Panc1 (cell line): ENCODE measurements around the gene ABCC4. TPM values are rescaled to one million over a fixed set of nuclear protein-coding genes. Genes with fewer than 3 reads are reported as not detected.

Experiments
- ATAC-seq: fragments of 200-7000 bp; cut with Tn5 transposase; 2 replicates; pipeline ENCODE4 v1.9.1; 2020; ENCODE audit warnings: mild to moderate bottlenecking, moderate library complexity
- BruUV-seq: library from RNA; stranded (reverse); fragments of 400-500 nt; replicated peaks from 2 replicates; lab custom pipeline; 2021; lab: Mats Ljungman, UMichigan
- CTCF ChIA-PET: fragments of 300-600 bp; sonication (Branson Sonifier 250); formaldehyde crosslinking; loops from one replicate; lab custom pipeline; 2022; ENCODE audit warnings: antibody characterized with exemption; lab: Charles Lee
- POLR2A ChIA-PET: fragments of 300-600 bp; sonication (Branson Sonifier 250); formaldehyde crosslinking; loops from one replicate; lab custom pipeline; 2022; ENCODE audit warnings: antibody characterized with exemption; lab: Charles Lee
- DNase-seq: peaks from one replicate; pipeline ENCODE4 v3.0.0-alpha.2; 2010; ENCODE audit warnings: low read depth, low spot score
- H3K27ac ChIP-seq: 2 replicates; pipeline ENCODE4 v1.5.1; 2011; ENCODE audit warnings: mild to moderate bottlenecking, low read length, inconsistent platforms
- H3K27me3 ChIP-seq: fragments of 200-500 bp; sonication (Bioruptor generic); 2 replicates; pipeline ENCODE4 v1.6.0; 2014; ENCODE audit warnings: low read length, inconsistent platforms; ENCODE audit not compliant: control insufficient read depth, insufficient read depth
- H3K36me3 ChIP-seq: fragments of 200-500 bp; sonication (Bioruptor generic); 2 replicates; pipeline ENCODE4 v1.5.1; 2014; ENCODE audit warnings: inconsistent platforms, mild to moderate bottlenecking, low read length, moderate library complexity; ENCODE audit not compliant: control insufficient read depth, insufficient read depth
- H3K4me1 ChIP-seq: 2 replicates; pipeline ENCODE4 v1.5.1; 2011; ENCODE audit warnings: inconsistent platforms, mild to moderate bottlenecking, low read length, moderate library complexity; ENCODE audit not compliant: control insufficient read depth, insufficient read depth
- H3K4me3 ChIP-seq, 2 experiments: 2 replicates each; pipeline ENCODE4 v1.5.1; 2011 to 2012; ENCODE audit warnings: low read depth in 2 of 2, low read length in 2 of 2, mild to moderate bottlenecking in 2 of 2, inconsistent platforms in 1 of 2, moderate library complexity in 1 of 2
- H3K9me3 ChIP-seq: fragments of 200-500 bp; sonication (Bioruptor generic); 2 replicates; pipeline ENCODE4 v1.5.1; 2014; ENCODE audit warnings: low read depth, mild to moderate bottlenecking, inconsistent platforms, low read length, moderate library complexity; ENCODE audit not compliant: control insufficient read depth, insufficient read depth
- CTCF ChIP-seq: fragments of 450-650 bp; IDR thresholded peaks from 2 replicates; pipeline ENCODE4 v1.5.1; 2017; ENCODE audit warnings: mild to moderate bottlenecking
- POLR2AphosphoS5 ChIP-seq: IDR thresholded peaks from 2 replicates; pipeline ENCODE4 v1.6.1; 2012; ENCODE audit warnings: mild to moderate bottlenecking, low read depth, low read length, moderate library complexity
- REST ChIP-seq, 2 experiments: IDR thresholded peaks; 2 replicates each; pipeline ENCODE4 v1.6.1; 2011 to 2012; ENCODE audit warnings: low read depth in 2 of 2, control low read depth in 1 of 2, low read length in 1 of 2, mild to moderate bottlenecking in 1 of 2, moderate library complexity in 1 of 2; ENCODE audit not compliant: insufficient read depth in 1 of 2
- SIN3A ChIP-seq: IDR thresholded peaks from 2 replicates; pipeline ENCODE4 v1.6.1; 2012; ENCODE audit warnings: low read depth, mild to moderate bottlenecking, low read length, moderate library complexity, borderline replicate concordance; ENCODE audit not compliant: insufficient read depth
- TCF7L2 ChIP-seq: IDR thresholded peaks from 2 replicates; pipeline ENCODE4 v1.6.1; 2011; ENCODE audit warnings: mild to moderate bottlenecking, low read depth, low read length, inconsistent platforms
- in situ Hi-C: cut with HindIII; loops from 2 replicates; pipeline ENCODE4 v1.10.0; 2016; ENCODE audit warnings: low sequenced_read_pairs, low pct_unique_long_range_greater_than_20kb
- intact Hi-C: fragments of 100-400 bp; cut with micrococcal nuclease; formaldehyde crosslinking; loops from one replicate; pipeline ENCODE4 v1.10.0; 2022; ENCODE audit not compliant: unreplicated experiment
- total RNA-seq: library from RNA; stranded (reverse); gene quantifications from one replicate; pipeline ENCODE4 v1.2.1, GENCODE V29; 2021; ENCODE audit not compliant: unreplicated experiment

ABCC4 gene
- total RNA-seq, 1 experiment from 2014 or later, result 69.3 TPM

- TF ChIP-seq SIN3A (no peak), REST (IDR thresholded peaks at IDR 0.05; ENCODE audit: insufficient read depth in 1 of 2, low read depth in 2 of 2, low read length in 1 of 2) (no peak), CTCF (no peak; the same call in 1 of the 2 replicates), TCF7L2 (no peak), POLR2AphosphoS5 (no peak)
- DNase-seq (no peak), ATAC-seq (no peak)
- ChIA-PET CTCF (interaction anchor here (0.5 kb wide), 2 partner anchors 30 to 264 kb away, joined by 4 read pairs; no protein-coding TSS in a partner anchor), POLR2A (no interaction called here)
- Histone ChIP-seq H3K27me3 (no peaks in the 10 kb centered on the region), H3K4me3 (no peak overlapping the region), H3K4me1 (no peaks in the 10 kb centered on the region), H3K9me3 (peaks cover 5% of the 10 kb centered on the region; the same call in 1 of the 2 replicates), H3K36me3 (no peaks in the 10 kb centered on the region), H3K27ac (no peak overlapping the region)
- in situ Hi-C loops (no loop called here), intact Hi-C loops (no loop called here)
- BruUV-seq, result no TSS peak
Observed at GRCh38 chr13:94988654-94989053, 312.6 kb downstream of the ABCC4 start.

- Histone ChIP-seq H3K9me3 (peaks cover 5% of the 10 kb centered on the region; the same call in 1 of the 2 replicates), H3K36me3 (no peaks in the 10 kb centered on the region), H3K27ac (no peak overlapping the region), H3K4me3 (no peak overlapping the region), H3K4me1 (no peaks in the 10 kb centered on the region), H3K27me3 (no peaks in the 10 kb centered on the region)
- intact Hi-C loops, result no loop called here
- CTCF ChIA-PET, result interaction anchor here (0.5 kb wide), 1 partner anchor 30 kb away, joined by 4 read pairs; no protein-coding TSS in a partner anchor
- in situ Hi-C loops, result no loop called here
- BruUV-seq, result no TSS peak
- ATAC-seq (peak; percentile 81), DNase-seq (no peak)
- TF ChIP-seq REST (IDR thresholded peaks at IDR 0.05; ENCODE audit: insufficient read depth in 1 of 2, low read depth in 2 of 2, low read length in 1 of 2), result no peak
- no peak for TF ChIP-seq CTCF
- TF ChIP-seq SIN3A, result no peak
- no peak for TF ChIP-seq POLR2AphosphoS5
- TF ChIP-seq TCF7L2, result no peak
- POLR2A ChIA-PET, result interaction anchor here (0.5 to 0.7 kb wide), 2 partner anchors 9 to 29 kb away, joined by 4 to 6 read pairs; no protein-coding TSS in a partner anchor
Observed at GRCh38 chr13:94987869-94988268, 313.4 kb downstream of the ABCC4 start.
